ENCODE data around the gene EFNA1.

DNA sequence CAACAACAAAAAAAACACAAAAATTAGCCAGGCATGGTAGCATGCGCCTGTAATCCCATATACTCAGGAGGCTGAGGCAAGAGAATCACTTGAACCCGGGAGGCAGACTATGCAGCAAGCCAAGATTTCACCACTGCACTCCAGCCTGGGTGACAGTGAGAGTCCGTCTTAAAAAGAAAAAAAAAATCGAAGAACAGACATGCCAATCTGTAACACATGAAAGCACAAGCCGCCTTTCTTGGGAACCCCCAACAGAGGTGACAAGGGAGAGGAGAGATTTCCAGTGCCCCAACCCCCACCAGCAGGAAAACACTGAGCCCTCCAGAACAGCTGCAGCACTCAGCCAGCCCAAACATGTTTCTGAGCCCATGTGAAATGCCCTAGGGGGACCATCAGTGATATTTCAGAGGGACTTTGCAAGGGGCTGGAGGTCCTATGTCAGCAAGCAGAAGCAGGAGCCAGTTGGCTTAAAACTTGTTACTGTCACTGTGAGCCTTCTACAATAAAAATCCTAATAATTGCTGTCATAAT, 14.2 kb upstream of the EFNA1 start:
- TF ChIP-seq, protein P1, sequence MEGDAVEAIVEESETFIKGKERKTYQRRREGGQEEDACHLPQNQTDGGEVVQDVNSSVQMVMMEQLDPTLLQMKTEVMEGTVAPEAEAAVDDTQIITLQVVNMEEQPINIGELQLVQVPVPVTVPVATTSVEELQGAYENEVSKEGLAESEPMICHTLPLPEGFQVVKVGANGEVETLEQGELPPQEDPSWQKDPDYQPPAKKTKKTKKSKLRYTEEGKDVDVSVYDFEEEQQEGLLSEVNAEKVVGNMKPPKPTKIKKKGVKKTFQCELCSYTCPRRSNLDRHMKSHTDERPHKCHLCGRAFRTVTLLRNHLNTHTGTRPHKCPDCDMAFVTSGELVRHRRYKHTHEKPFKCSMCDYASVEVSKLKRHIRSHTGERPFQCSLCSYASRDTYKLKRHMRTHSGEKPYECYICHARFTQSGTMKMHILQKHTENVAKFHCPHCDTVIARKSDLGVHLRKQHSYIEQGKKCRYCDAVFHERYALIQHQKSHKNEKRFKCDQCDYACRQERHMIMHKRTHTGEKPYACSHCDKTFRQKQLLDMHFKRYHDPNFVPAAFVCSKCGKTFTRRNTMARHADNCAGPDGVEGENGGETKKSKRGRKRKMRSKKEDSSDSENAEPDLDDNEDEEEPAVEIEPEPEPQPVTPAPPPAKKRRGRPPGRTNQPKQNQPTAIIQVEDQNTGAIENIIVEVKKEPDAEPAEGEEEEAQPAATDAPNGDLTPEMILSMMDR (IDR thresholded peaks at IDR 0.05): no peak
- TF ChIP-seq SMAD3 (CRISPR knock-in tag; IDR thresholded peaks at IDR 0.05; ENCODE audit: borderline replicate concordance): no peak
- TF ChIP-seq ZNF423 (CRISPR knock-in tag; IDR thresholded peaks at IDR 0.05): no peak
- TF ChIP-seq, protein P2, sequence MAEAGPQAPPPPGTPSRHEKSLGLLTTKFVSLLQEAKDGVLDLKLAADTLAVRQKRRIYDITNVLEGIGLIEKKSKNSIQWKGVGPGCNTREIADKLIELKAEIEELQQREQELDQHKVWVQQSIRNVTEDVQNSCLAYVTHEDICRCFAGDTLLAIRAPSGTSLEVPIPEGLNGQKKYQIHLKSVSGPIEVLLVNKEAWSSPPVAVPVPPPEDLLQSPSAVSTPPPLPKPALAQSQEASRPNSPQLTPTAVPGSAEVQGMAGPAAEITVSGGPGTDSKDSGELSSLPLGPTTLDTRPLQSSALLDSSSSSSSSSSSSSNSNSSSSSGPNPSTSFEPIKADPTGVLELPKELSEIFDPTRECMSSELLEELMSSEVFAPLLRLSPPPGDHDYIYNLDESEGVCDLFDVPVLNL (CRISPR knock-in tag; IDR thresholded peaks at IDR 0.05; ENCODE audit: borderline replicate concordance, low read depth): no peak
- TF ChIP-seq NFYB (CRISPR knock-in tag; conservative IDR thresholded peaks at IDR 0.05; ENCODE audit: low read depth): no peak
- no peak for TF ChIP-seq IRF2 (CRISPR knock-in tag; IDR thresholded peaks at IDR 0.05; ENCODE audit: borderline replicate concordance, low read depth)

Measured in WTC11 (cell line).